Hepatocyte (in vitro differentiated cells): ENCODE data around the gene PITPNC1. TPM values are rescaled to one million over a fixed set of nuclear protein-coding genes. Genes with fewer than 3 reads are reported as not detected.

Experiments used
- DNase-seq: peaks from one replicate; pipeline ENCODE4 v3.0.0-alpha.2; 2016; ENCODE audit warnings: low spot score
- H2AFZ ChIP-seq: fragments of 200-600 bp; sonication (generic); 2 replicates; pipeline ENCODE4 v1.6.0; 2016; ENCODE audit warnings: antibody characterized with exemption, mild to moderate bottlenecking
- H3K27ac ChIP-seq: fragments of 200-600 bp; sonication (generic); 2 replicates; pipeline ENCODE4 v1.5.1; 2016; ENCODE audit warnings: mild to moderate bottlenecking
- H3K27me3 ChIP-seq: fragments of 200-600 bp; sonication (generic); 2 replicates; pipeline ENCODE4 v1.6.1; 2016
- H3K36me3 ChIP-seq: fragments of 200-600 bp; sonication (generic); replicated peaks from 2 replicates; pipeline ENCODE4 v1.5.1; 2016; ENCODE audit warnings: low read depth; ENCODE audit not compliant: insufficient read depth
- H3K4me1 ChIP-seq: fragments of 200-600 bp; sonication (generic); 2 replicates; pipeline ENCODE4 v1.5.1; 2016; ENCODE audit warnings: mild to moderate bottlenecking, moderate library complexity; ENCODE audit not compliant: insufficient read depth
- H3K4me2 ChIP-seq: fragments of 200-600 bp; sonication (generic); 2 replicates; pipeline ENCODE4 v1.6.0; 2016
- H3K4me3 ChIP-seq: fragments of 200-600 bp; sonication (generic); 2 replicates; pipeline ENCODE4 v1.5.1; 2016; ENCODE audit warnings: mild to moderate bottlenecking
- H3K79me2 ChIP-seq: fragments of 200-600 bp; sonication (generic); 2 replicates; pipeline ENCODE4 v1.6.0; 2017; ENCODE audit warnings: mild to moderate bottlenecking
- H3K9me2 ChIP-seq: fragments of 200-600 bp; sonication (generic); replicated peaks from 2 replicates; pipeline ENCODE4 v1.6.0; 2017; ENCODE audit warnings: mild to moderate bottlenecking; ENCODE audit not compliant: insufficient read depth
- H3K9me3 ChIP-seq: fragments of 200-600 bp; sonication (generic); 2 replicates; pipeline ENCODE4 v1.5.1; 2016; ENCODE audit warnings: low read depth, mild to moderate bottlenecking
- H4K20me1 ChIP-seq: fragments of 200-600 bp; sonication (generic); 2 replicates; pipeline ENCODE4 v1.6.0; 2016; ENCODE audit warnings: mild to moderate bottlenecking; ENCODE audit not compliant: insufficient read depth, poor library complexity, severe bottlenecking
- EZH2 ChIP-seq: fragments of 200-600 bp; sonication (generic); IDR thresholded peaks from 2 replicates; pipeline ENCODE4 v1.6.1; 2016; ENCODE audit warnings: antibody characterized with exemption, mild to moderate bottlenecking, borderline replicate concordance
- EZH2phosphoT487 ChIP-seq: fragments of 200-600 bp; sonication (generic); IDR thresholded peaks from one replicate; pipeline ENCODE4 v1.6.1; 2018; ENCODE audit warnings: antibody characterized with exemption, mild to moderate bottlenecking, low read depth, moderate library complexity; ENCODE audit not compliant: unreplicated experiment, severe bottlenecking
- WGBS: methylation state at CpG from one replicate; pipeline ENCODE4 v1.1.6; 2016; ENCODE audit warnings: low lambda C conversion rate; ENCODE audit errors: missing lambda C conversion rate; 5-methylcytosine and 5-hydroxymethylcytosine counted together
- polyA plus RNA-seq: library from polyadenylated mRNA; unstranded; fragments of >200 nt; fragmentation: Nextera tagmentation; extraction: Ambion mirVana; gene quantifications from 2 replicates; pipeline ENCODE4 v1.2.1, GENCODE V29; 2016
- total RNA-seq: library from RNA; depleted of rRNA; stranded (reverse); fragments of >200 nt; gene quantifications from 2 replicates; pipeline ENCODE4 v1.2.3, GENCODE V29; 2014
- TF ChIP-seq, protein P1 (sequence below): fragments of 200-600 bp; sonication (generic); IDR thresholded peaks from 2 replicates; pipeline ENCODE4 v1.5.1; 2016; ENCODE audit warnings: antibody characterized with exemption, mild to moderate bottlenecking; ENCODE audit not compliant: poor library complexity

Gene PITPNC1
- total and polyA plus RNA-seq, 2 experiments from 2014 or later = 4.6 to 8.1 TPM

- H3K79me2 ChIP-seq = peaks cover 5% of the 10 kb centered on the region
- H3K4me1 ChIP-seq = no peaks in the 10 kb centered on the region
- H2AFZ ChIP-seq = no peak overlapping the region
- H3K9me2 ChIP-seq = no peaks in the 10 kb centered on the region
- H4K20me1 ChIP-seq = no peaks in the 10 kb centered on the region
- no peak overlapping the region for H3K4me2 ChIP-seq
- H3K4me3 ChIP-seq = no peak overlapping the region
- H3K36me3 ChIP-seq = no peaks in the 10 kb centered on the region
- DNase-seq = no peak
- 97% methylated on average over 4 of the region's 4 CpGs for WGBS
- no peaks in the 10 kb centered on the region for H3K9me3 ChIP-seq
- no peaks in the 10 kb centered on the region for H3K27me3 ChIP-seq
- TF ChIP-seq EZH2 (no peak), EZH2phosphoT487 (no peak)
- TF ChIP-seq, protein P1, sequence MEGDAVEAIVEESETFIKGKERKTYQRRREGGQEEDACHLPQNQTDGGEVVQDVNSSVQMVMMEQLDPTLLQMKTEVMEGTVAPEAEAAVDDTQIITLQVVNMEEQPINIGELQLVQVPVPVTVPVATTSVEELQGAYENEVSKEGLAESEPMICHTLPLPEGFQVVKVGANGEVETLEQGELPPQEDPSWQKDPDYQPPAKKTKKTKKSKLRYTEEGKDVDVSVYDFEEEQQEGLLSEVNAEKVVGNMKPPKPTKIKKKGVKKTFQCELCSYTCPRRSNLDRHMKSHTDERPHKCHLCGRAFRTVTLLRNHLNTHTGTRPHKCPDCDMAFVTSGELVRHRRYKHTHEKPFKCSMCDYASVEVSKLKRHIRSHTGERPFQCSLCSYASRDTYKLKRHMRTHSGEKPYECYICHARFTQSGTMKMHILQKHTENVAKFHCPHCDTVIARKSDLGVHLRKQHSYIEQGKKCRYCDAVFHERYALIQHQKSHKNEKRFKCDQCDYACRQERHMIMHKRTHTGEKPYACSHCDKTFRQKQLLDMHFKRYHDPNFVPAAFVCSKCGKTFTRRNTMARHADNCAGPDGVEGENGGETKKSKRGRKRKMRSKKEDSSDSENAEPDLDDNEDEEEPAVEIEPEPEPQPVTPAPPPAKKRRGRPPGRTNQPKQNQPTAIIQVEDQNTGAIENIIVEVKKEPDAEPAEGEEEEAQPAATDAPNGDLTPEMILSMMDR = no peak
- no peak overlapping the region for H3K27ac ChIP-seq
Measured at GRCh38 chr17:67411397-67411796, 34.3 kb downstream of the PITPNC1 start.

GRCh38 chr17:67412032-67412431, 35.0 kb downstream of the PITPNC1 start:
- H3K79me2 ChIP-seq = peaks cover 5% of the 10 kb centered on the region
- no peaks in the 10 kb centered on the region for H3K4me1 ChIP-seq
- no peak for TF ChIP-seq EZH2phosphoT487
- TF ChIP-seq, protein P1 = no peak
- no peak for TF ChIP-seq EZH2
- H3K9me3 ChIP-seq = no peaks in the 10 kb centered on the region
- H2AFZ ChIP-seq = no peak overlapping the region
- H3K27me3 ChIP-seq = no peaks in the 10 kb centered on the region
- DNase-seq = no peak
- no peak overlapping the region for H3K4me2 ChIP-seq
- no peak overlapping the region for H3K4me3 ChIP-seq
- H3K27ac ChIP-seq = no peak overlapping the region
- H3K9me2 ChIP-seq = no peaks in the 10 kb centered on the region
- no peaks in the 10 kb centered on the region for H3K36me3 ChIP-seq
- WGBS = 82% methylated on average over 4 of the region's 4 CpGs
- H4K20me1 ChIP-seq = no peaks in the 10 kb centered on the region

- WGBS = 85% methylated on average over 2 of the region's 2 CpGs
- DNase-seq = no peak
- no peaks in the 10 kb centered on the region for H3K36me3 ChIP-seq
- H3K4me3 ChIP-seq = no peak overlapping the region
- no peak overlapping the region for H3K27ac ChIP-seq
- H3K9me3 ChIP-seq = no peaks in the 10 kb centered on the region
- H3K27me3 ChIP-seq = no peaks in the 10 kb centered on the region
- H3K4me2 ChIP-seq = no peak overlapping the region
- peaks cover 5% of the 10 kb centered on the region for H3K79me2 ChIP-seq
- no peaks in the 10 kb centered on the region for H4K20me1 ChIP-seq
- H2AFZ ChIP-seq = no peak overlapping the region
- H3K9me2 ChIP-seq = no peaks in the 10 kb centered on the region
- no peaks in the 10 kb centered on the region for H3K4me1 ChIP-seq
- TF ChIP-seq EZH2 (no peak), EZH2phosphoT487 (no peak)
- TF ChIP-seq, protein P1 = no peak
Measured at GRCh38 chr17:67412941-67413340, 35.9 kb downstream of the PITPNC1 start.

DNA sequence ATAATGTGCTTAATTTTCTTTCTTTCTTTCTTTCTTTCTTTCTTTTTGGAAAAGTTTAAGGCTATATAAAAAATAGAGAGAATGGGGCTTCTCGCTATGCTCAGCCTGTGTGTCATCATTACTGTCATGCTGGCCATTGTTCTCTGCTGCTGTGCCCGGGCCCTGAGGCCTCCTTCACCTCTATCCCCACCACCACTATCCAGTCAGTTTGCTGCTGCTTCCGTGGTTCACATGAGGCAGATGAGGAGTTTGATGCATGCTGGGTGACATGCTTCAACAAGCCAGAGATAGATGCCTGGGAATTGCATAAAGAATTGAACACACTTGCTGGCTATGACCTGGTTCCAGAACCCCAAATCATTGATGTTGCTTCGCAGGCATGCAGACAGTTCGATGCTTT, 36.3 kb downstream of the PITPNC1 start:
- 73% methylated on average over 5 of the region's 5 CpGs for WGBS
- Histone ChIP-seq H3K27me3 (no peaks in the 10 kb centered on the region), H3K9me2 (no peaks in the 10 kb centered on the region), H3K9me3 (no peaks in the 10 kb centered on the region), H3K4me1 (no peaks in the 10 kb centered on the region), H3K4me3 (no peak overlapping the region), H2AFZ (no peak overlapping the region), H3K79me2 (peaks cover 5% of the 10 kb centered on the region), H3K36me3 (no peaks in the 10 kb centered on the region), H3K4me2 (no peak overlapping the region), H4K20me1 (no peaks in the 10 kb centered on the region), H3K27ac (no peak overlapping the region)
- TF ChIP-seq EZH2 (no peak), EZH2phosphoT487 (no peak)
- TF ChIP-seq, protein P1 = no peak
- DNase-seq = no peak
